GM21717 (cell line): ENCODE data around the gene CACNB4.

Experiments
- ATAC-seq: cut with Tn5 transposase; IDR thresholded peaks from one replicate; pipeline ENCODE4 v1.9.1; 2021; ENCODE audit warnings: mild to moderate bottlenecking, moderate library complexity; ENCODE audit not compliant: unreplicated experiment

Gene CACNB4

GRCh38 chr2:151978709-151979108 is 120.1 kb downstream of the CACNB4 start:
- ATAC-seq: no peak

- ATAC-seq: no peak
These were observed 121.2 kb downstream of the CACNB4 start for GRCh38 chr2:151977631-151978030.

- ATAC-seq: peak; percentile 91
These were observed 121.9 kb downstream of the CACNB4 start for GRCh38 chr2:151976945-151977353.

GRCh38 chr2:151975460-151976414 is 123.1 kb downstream of the CACNB4 start:
- no peak for ATAC-seq

- no peak for ATAC-seq
These were observed 123.9 kb downstream of the CACNB4 start for GRCh38 chr2:151974988-151975387.

- ATAC-seq: no peak
These were observed 125.0 kb downstream of the CACNB4 start for GRCh38 chr2:151973901-151974199.

- no peak for ATAC-seq
These were observed 125.6 kb downstream of the CACNB4 start for GRCh38 chr2:151973013-151973900.

- ATAC-seq: no peak
These were observed 126.4 kb downstream of the CACNB4 start for GRCh38 chr2:151972241-151973012.

GRCh38 chr2:151971301-151972051 is 127.4 kb downstream of the CACNB4 start:
- no peak for ATAC-seq

- no peak for ATAC-seq
These were observed 129.9 kb downstream of the CACNB4 start for GRCh38 chr2:151968770-151969470.

- ATAC-seq: no peak
These were observed 130.8 kb downstream of the CACNB4 start for GRCh38 chr2:151967829-151968722.

- ATAC-seq: no peak
These were observed 133.0 kb downstream of the CACNB4 start for GRCh38 chr2:151965884-151966283.

GRCh38 chr2:151961558-151961957 is 137.3 kb downstream of the CACNB4 start:
- no peak for ATAC-seq

- ATAC-seq: no peak
These were observed 139.6 kb downstream of the CACNB4 start for GRCh38 chr2:151959238-151959637.

GRCh38 chr2:151953467-151953866 is 145.4 kb downstream of the CACNB4 start:
- ATAC-seq: no peak

- ATAC-seq: no peak
These were observed 146.0 kb downstream of the CACNB4 start for GRCh38 chr2:151952691-151953456.

GRCh38 chr2:151947813-151948165 is 151.1 kb downstream of the CACNB4 start:
- peak; percentile 63 for ATAC-seq
